Measurements from ENCODE around the gene RGP1. TPM values are rescaled to one million over a fixed set of nuclear protein-coding genes. Genes with fewer than 3 reads are reported as not detected.

Gene RGP1
- polyA plus RNA-seq, 3 donors, result 2.3 to 9.0 (median 3.3) TPM

DNA sequence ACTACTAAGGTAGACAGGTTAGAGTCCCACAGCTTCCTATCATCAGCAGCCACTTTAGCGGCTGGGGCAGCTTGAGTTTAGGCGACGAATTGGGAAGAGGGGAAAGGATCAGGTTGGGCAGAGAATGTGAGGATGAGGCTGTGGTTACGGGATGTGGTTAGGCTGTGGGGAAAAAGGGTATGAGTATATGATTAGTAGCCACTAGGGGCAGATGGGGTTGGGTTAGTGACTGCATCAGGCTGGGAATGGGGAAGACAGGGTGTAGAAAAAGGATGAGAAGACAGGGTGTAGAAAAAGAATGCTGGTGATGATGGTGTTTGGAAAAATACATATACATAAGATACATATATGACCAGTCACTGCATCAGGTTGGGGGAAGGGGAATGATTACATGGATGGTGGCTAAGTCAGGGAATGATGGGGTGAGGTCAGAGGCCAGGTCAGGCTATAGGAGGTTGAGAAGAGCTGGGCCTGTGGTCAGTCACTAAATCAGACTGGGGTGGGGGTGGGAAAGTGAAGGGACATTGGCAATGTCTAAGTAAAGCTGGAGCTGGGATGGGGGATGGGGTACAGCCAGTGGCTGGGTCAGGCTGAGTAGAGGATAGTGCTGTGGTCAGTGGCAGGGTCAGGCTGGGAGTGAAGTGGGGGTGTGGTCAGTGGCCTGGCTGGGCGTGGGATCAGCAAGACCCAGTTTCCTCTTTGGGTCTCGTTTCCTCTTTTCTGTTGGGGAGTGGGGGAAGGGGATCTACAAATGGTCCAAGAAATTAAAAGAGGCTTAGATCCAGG lies 19.2 kb upstream of the RGP1 start:
- Histone ChIP-seq H3K27me3 (ENCODE audit: control insufficient read depth in 2 of 2, insufficient read depth in 2 of 2, low read length in 2 of 2) (no peaks in the 10 kb centered on the region), H4K20me1 (ENCODE audit: insufficient read depth, low read length) (peaks cover 59% of the 10 kb centered on the region), H3K9me3 (replicated peaks in 1 of 2; ENCODE audit: control insufficient read depth in 1 of 2, insufficient read depth in 1 of 2, low read length in 2 of 2) (no peaks in the 10 kb centered on the region), H2AFZ (ENCODE audit: insufficient read depth, low read depth, low read length, poor library complexity, severe bottlenecking) (no peak overlapping the region), H3K9ac (ENCODE audit: insufficient read depth, low read length, poor library complexity, severe bottlenecking) (peak overlapping the region; percentile 38), H3K4me1 (ENCODE audit: control insufficient read depth in 1 of 2, insufficient read depth in 2 of 2, low read length in 2 of 2) (peaks cover 61 to 69% of the 10 kb centered on the region in 2 donors), H3K79me2 (ENCODE audit: insufficient read depth, low read length) (peaks cover 84% of the 10 kb centered on the region), H3K4me2 (replicated peaks; ENCODE audit: extremely low read depth, low read length, poor library complexity, severe bottlenecking) (peak overlapping the region; percentile 87), H3K36me3 (replicated peaks in 1 of 2; ENCODE audit: control insufficient read depth in 1 of 2, insufficient read depth in 2 of 2, low read length in 2 of 2) (peaks cover 16 to 42% of the 10 kb centered on the region in 2 donors), H3K27ac (ENCODE audit: low read depth in 1 of 2, low read length in 2 of 2) (peak overlapping the region; percentile 84 to 95), H3K4me3 (replicated peaks in 1 of 3; ENCODE audit: low read depth in 2 of 3, low read length in 3 of 3) (peak overlapping the region; percentile 84 to 95 (median 85))
- DNase-seq, result peak; percentile 80 to 86 (median 80)
- intact Hi-C loops (cut with micrococcal nuclease), result loop anchor here (5.0 to 10.0 kb wide), 5 partner anchors 73 to 618 kb away; partner anchors contain the start of genes TESK1 (in 2 of the 2), CCDC107 (in 1 of the 2), FAM221B (in 1 of the 2) and RMRP (in 1 of the 2)
- Mint-ChIP-seq H3K36me3 (peaks cover 24 to 26% of the 10 kb centered on the region in 2 donors), H3K27me3 (ENCODE audit: low read depth in 3 of 3) (peaks cover 0 to 3% (median 0%) of the 10 kb centered on the region in 3 donors), H3K4me3 (no peak overlapping the region), H3K27ac (no peak overlapping the region), H3K9me3 (no peaks in the 10 kb centered on the region), H3K4me1 (peaks cover 14% of the 10 kb centered on the region)
- 0% methylated on average over 6 of the region's 6 CpGs for WGBS (ENCODE audit: insufficient coverage)
- TF ChIP-seq, protein P1, sequence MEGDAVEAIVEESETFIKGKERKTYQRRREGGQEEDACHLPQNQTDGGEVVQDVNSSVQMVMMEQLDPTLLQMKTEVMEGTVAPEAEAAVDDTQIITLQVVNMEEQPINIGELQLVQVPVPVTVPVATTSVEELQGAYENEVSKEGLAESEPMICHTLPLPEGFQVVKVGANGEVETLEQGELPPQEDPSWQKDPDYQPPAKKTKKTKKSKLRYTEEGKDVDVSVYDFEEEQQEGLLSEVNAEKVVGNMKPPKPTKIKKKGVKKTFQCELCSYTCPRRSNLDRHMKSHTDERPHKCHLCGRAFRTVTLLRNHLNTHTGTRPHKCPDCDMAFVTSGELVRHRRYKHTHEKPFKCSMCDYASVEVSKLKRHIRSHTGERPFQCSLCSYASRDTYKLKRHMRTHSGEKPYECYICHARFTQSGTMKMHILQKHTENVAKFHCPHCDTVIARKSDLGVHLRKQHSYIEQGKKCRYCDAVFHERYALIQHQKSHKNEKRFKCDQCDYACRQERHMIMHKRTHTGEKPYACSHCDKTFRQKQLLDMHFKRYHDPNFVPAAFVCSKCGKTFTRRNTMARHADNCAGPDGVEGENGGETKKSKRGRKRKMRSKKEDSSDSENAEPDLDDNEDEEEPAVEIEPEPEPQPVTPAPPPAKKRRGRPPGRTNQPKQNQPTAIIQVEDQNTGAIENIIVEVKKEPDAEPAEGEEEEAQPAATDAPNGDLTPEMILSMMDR (IDR thresholded peaks at IDR 0.05), result peak; percentile 76

GRCh38 chr9:35730486-35730854 lies 18.6 kb upstream of the RGP1 start:
- H3K4me1 ChIP-seq (ENCODE audit: control insufficient read depth in 1 of 2, insufficient read depth in 2 of 2, low read length in 2 of 2), result peaks cover 61 to 69% of the 10 kb centered on the region in 2 donors
- H3K9ac ChIP-seq (ENCODE audit: insufficient read depth, low read length, poor library complexity, severe bottlenecking), result peak overlapping the region; percentile 38
- TF ChIP-seq, protein P1 (IDR thresholded peaks at IDR 0.05), result no peak
- H4K20me1 ChIP-seq (ENCODE audit: insufficient read depth, low read length), result peaks cover 57% of the 10 kb centered on the region
- H3K79me2 ChIP-seq (ENCODE audit: insufficient read depth, low read length), result peaks cover 78% of the 10 kb centered on the region
- H3K4me1 Mint-ChIP-seq, result peaks cover 14% of the 10 kb centered on the region
- whole genome bisulfite sequencing (ENCODE audit: insufficient coverage), result 74% methylated on average over 2 of the region's 2 CpGs
- H3K27me3 Mint-ChIP-seq (ENCODE audit: low read depth in 3 of 3), result peaks cover 0 to 3% (median 0%) of the 10 kb centered on the region in 3 donors
- peak overlapping the region; percentile 84 to 95 (median 85) for H3K4me3 ChIP-seq (replicated peaks in 1 of 3; ENCODE audit: low read depth in 2 of 3, low read length in 3 of 3)
- no peaks in the 10 kb centered on the region for H3K9me3 ChIP-seq (replicated peaks in 1 of 2; ENCODE audit: control insufficient read depth in 1 of 2, insufficient read depth in 1 of 2, low read length in 2 of 2)
- intact Hi-C loops (cut with micrococcal nuclease), result loop anchor here (5.0 to 10.0 kb wide), 4 partner anchors 73 to 618 kb away; partner anchors contain the start of genes CCDC107 (in 1 of the 2), FAM221B (in 1 of the 2), RMRP (in 1 of the 2) and TESK1 (in 1 of the 2)
- H3K9me3 Mint-ChIP-seq, result no peaks in the 10 kb centered on the region
- no peaks in the 10 kb centered on the region for H3K27me3 ChIP-seq (ENCODE audit: control insufficient read depth in 2 of 2, insufficient read depth in 2 of 2, low read length in 2 of 2)
- peaks cover 16 to 42% of the 10 kb centered on the region in 2 donors for H3K36me3 ChIP-seq (replicated peaks in 1 of 2; ENCODE audit: control insufficient read depth in 1 of 2, insufficient read depth in 2 of 2, low read length in 2 of 2)
- peak overlapping the region; percentile 84 to 95 for H3K27ac ChIP-seq (ENCODE audit: low read depth in 1 of 2, low read length in 2 of 2)
- H3K27ac Mint-ChIP-seq, result no peak overlapping the region
- no peak overlapping the region for H2AFZ ChIP-seq (ENCODE audit: insufficient read depth, low read depth, low read length, poor library complexity, severe bottlenecking)
- DNase-seq, result no peak
- peak overlapping the region; percentile 87 for H3K4me2 ChIP-seq (replicated peaks; ENCODE audit: extremely low read depth, low read length, poor library complexity, severe bottlenecking)
- H3K36me3 Mint-ChIP-seq, result peaks cover 24 to 31% of the 10 kb centered on the region in 2 donors
- no peak overlapping the region for H3K4me3 Mint-ChIP-seq

Data from CD14-positive monocyte (primary cell).